Suprapubic skin (tissue), 4 donors: ENCODE results near the gene EML1. TPM values are rescaled to one million over a fixed set of nuclear protein-coding genes. Genes with fewer than 3 reads are reported as not detected.

Experiments used
- DNase-seq, 2 donors: peaks; one replicate each; pipeline ENCODE4 v3.0.0-alpha.2; 2019; ENCODE audit warnings: low spot score in 2 of 2
- H3K27ac ChIP-seq: fragments of 200-600 bp; sonication (generic); one replicate; pipeline ENCODE4 v1.5.1; 2019
- H3K27me3 ChIP-seq: fragments of 200-600 bp; sonication (generic); one replicate; pipeline ENCODE4 v1.5.1; 2019
- H3K36me3 ChIP-seq: fragments of 200-600 bp; sonication (generic); one replicate; pipeline ENCODE4 v1.5.1; 2019
- H3K4me1 ChIP-seq: fragments of 200-600 bp; sonication (generic); one replicate; pipeline ENCODE4 v1.5.1; 2019
- H3K4me3 ChIP-seq: fragments of 200-600 bp; sonication (generic); one replicate; pipeline ENCODE4 v1.5.1; 2019; ENCODE audit warnings: mild to moderate bottlenecking
- H3K9me3 ChIP-seq: fragments of 200-600 bp; sonication (generic); one replicate; pipeline ENCODE4 v1.5.1; 2019
- CTCF ChIP-seq, 2 donors: fragments of 200-600 bp in 1 of 2; fragments of 450-650 bp in 1 of 2; sonication (generic) in 1 of 2; IDR thresholded peaks; one replicate each; pipeline ENCODE4 v1.5.1; 2016 to 2019; ENCODE audit warnings: antibody characterized with exemption in 2 of 2, mild to moderate bottlenecking in 1 of 2, moderate library complexity in 1 of 2
- EP300 ChIP-seq: sonication (generic); formaldehyde crosslinking; IDR thresholded peaks from one replicate; pipeline ENCODE4 v1.6.1; 2017; ENCODE audit warnings: antibody characterized with exemption
- POLR2A ChIP-seq, 2 donors: fragments of 450-650 bp; IDR thresholded peaks; one replicate each; pipeline ENCODE4 v1.6.1; 2017; ENCODE audit warnings: antibody characterized with exemption in 2 of 2, mild to moderate bottlenecking in 2 of 2, moderate library complexity in 2 of 2
- POLR2AphosphoS5 ChIP-seq, 3 donors: sonication (generic); formaldehyde crosslinking; IDR thresholded peaks; one replicate each; pipeline ENCODE4 v1.6.1; 2017; ENCODE audit warnings: antibody characterized with exemption in 3 of 3
- WGBS: methylation state at CpG from one replicate; pipeline ENCODE4 v1.1.5; 2018; 5-methylcytosine and 5-hydroxymethylcytosine counted together
- total RNA-seq, 4 donors: library from RNA; depleted of rRNA; stranded (reverse); fragments of >200 nt; gene quantifications; one replicate each; pipeline ENCODE4 v1.1.0, GENCODE V29; 2016

EML1 gene
- total RNA-seq, 4 donors from 2014 or later: 9.6 to 17.6 (median 15.4) TPM

- no peak overlapping the region for H3K4me3 ChIP-seq
- H3K9me3 ChIP-seq: no peaks in the 10 kb centered on the region
- H3K36me3 ChIP-seq: no peaks in the 10 kb centered on the region
- H3K4me1 ChIP-seq: no peaks in the 10 kb centered on the region
- 60% methylated on average over 8 of the region's 9 CpGs for WGBS
- TF ChIP-seq CTCF (IDR thresholded peaks at IDR 0.05) (no peak), POLR2A (IDR thresholded peaks at IDR 0.05) (no peak), EP300 (no peak), POLR2AphosphoS5 (IDR thresholded peaks at IDR 0.05) (no peak)
- DNase-seq: no peak
- H3K27me3 ChIP-seq: peaks cover 5% of the 10 kb centered on the region
- no peak overlapping the region for H3K27ac ChIP-seq
These were observed 48.3 kb downstream of the EML1 start for GRCh38 chr14:99841436-99842071.

- Histone ChIP-seq H3K27ac (no peak overlapping the region), H3K27me3 (no peaks in the 10 kb centered on the region), H3K36me3 (no peaks in the 10 kb centered on the region), H3K4me3 (no peak overlapping the region), H3K4me1 (no peaks in the 10 kb centered on the region), H3K9me3 (no peaks in the 10 kb centered on the region)
- 42% methylated on average over 1 of the region's 1 CpG for WGBS
- TF ChIP-seq POLR2A (IDR thresholded peaks at IDR 0.05) (no peak), CTCF (IDR thresholded peaks at IDR 0.05) (no peak), POLR2AphosphoS5 (IDR thresholded peaks at IDR 0.05) (no peak), EP300 (no peak)
- DNase-seq: no peak
These were observed 48.9 kb downstream of the EML1 start for GRCh38 chr14:99842141-99842540.

- no peak for DNase-seq
- Histone ChIP-seq H3K27me3 (no peaks in the 10 kb centered on the region), H3K27ac (no peak overlapping the region), H3K4me1 (no peaks in the 10 kb centered on the region), H3K4me3 (no peak overlapping the region), H3K36me3 (no peaks in the 10 kb centered on the region), H3K9me3 (no peaks in the 10 kb centered on the region)
- TF ChIP-seq POLR2AphosphoS5 (IDR thresholded peaks at IDR 0.05): no peak
- TF ChIP-seq POLR2A (IDR thresholded peaks at IDR 0.05): no peak
These were observed 53.6 kb downstream of the EML1 start for GRCh38 chr14:99846808-99847207.

- Histone ChIP-seq H3K4me3 (no peak overlapping the region), H3K27ac (no peak overlapping the region), H3K27me3 (no peaks in the 10 kb centered on the region), H3K4me1 (peaks cover 9% of the 10 kb centered on the region), H3K9me3 (no peaks in the 10 kb centered on the region), H3K36me3 (no peaks in the 10 kb centered on the region)
- WGBS: 92% methylated on average over 10 of the region's 10 CpGs
- no peak for TF ChIP-seq POLR2A (IDR thresholded peaks at IDR 0.05)
- no peak for TF ChIP-seq CTCF (IDR thresholded peaks at IDR 0.05)
- TF ChIP-seq POLR2AphosphoS5 (IDR thresholded peaks at IDR 0.05): no peak
- TF ChIP-seq EP300: no peak
- DNase-seq: no peak
These were observed 57.5 kb downstream of the EML1 start for GRCh38 chr14:99850709-99851108.

- TF ChIP-seq CTCF (IDR thresholded peaks at IDR 0.05): no peak
- peaks cover 9% of the 10 kb centered on the region for H3K4me1 ChIP-seq
- H3K36me3 ChIP-seq: no peaks in the 10 kb centered on the region
- H3K27me3 ChIP-seq: no peaks in the 10 kb centered on the region
- peak overlapping the region; percentile 40 for H3K27ac ChIP-seq
- H3K4me3 ChIP-seq: no peak overlapping the region
- WGBS: 43% methylated on average over 4 of the region's 4 CpGs
- DNase-seq: no peak
- no peaks in the 10 kb centered on the region for H3K9me3 ChIP-seq
These were observed 59.4 kb downstream of the EML1 start for GRCh38 chr14:99852578-99852977.

- H3K27ac ChIP-seq: no peak overlapping the region
- TF ChIP-seq EP300 (no peak), POLR2AphosphoS5 (IDR thresholded peaks at IDR 0.05) (no peak), POLR2A (IDR thresholded peaks at IDR 0.05) (no peak), CTCF (IDR thresholded peaks at IDR 0.05) (no peak)
- no peaks in the 10 kb centered on the region for H3K36me3 ChIP-seq
- WGBS: 19% methylated on average over 5 of the region's 5 CpGs
- no peak overlapping the region for H3K4me3 ChIP-seq
- DNase-seq: no peak
- H3K4me1 ChIP-seq: peaks cover 9% of the 10 kb centered on the region
- no peaks in the 10 kb centered on the region for H3K27me3 ChIP-seq
- no peaks in the 10 kb centered on the region for H3K9me3 ChIP-seq
These were observed 60.0 kb downstream of the EML1 start for GRCh38 chr14:99853206-99853605.
